ENCODE results near the gene NRROS. TPM values are rescaled to one million over a fixed set of nuclear protein-coding genes. Genes with fewer than 3 reads are reported as not detected.
A peak's percentile ranks its signal among the peaks of the same experiment; 100 is the strongest.

The NRROS gene
- total RNA-seq, 6 experiments from 2014 or later, result 1.2 to 4.0 (median 2.1) TPM

DNA sequence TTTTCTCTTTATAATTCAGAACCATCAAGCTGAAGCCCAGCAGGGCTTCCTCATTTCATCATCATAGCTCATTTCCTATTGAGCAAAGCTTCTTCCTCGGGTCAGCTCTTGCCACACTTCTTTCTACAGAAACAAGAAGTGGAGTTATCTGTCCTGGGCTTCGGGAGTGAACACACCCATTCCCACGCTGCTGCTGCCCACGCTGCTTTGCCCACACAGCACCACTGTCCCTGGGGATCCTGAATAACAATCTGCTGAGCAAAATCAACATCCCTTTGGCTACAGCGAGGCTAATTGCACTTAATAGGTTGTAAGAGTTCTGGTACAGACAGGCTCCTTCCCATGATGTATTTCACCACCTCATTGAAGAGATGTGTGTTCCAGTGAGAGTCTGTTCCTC is 48.9 kb downstream of the NRROS start:
- Histone ChIP-seq H3K4me1 (peaks cover 0 to 7% (median 0%) of the 10 kb centered on the region in 4 donors), H3K27ac (no peak overlapping the region), H3K27me3 (no peaks in the 10 kb centered on the region), H3K9me3 (no peaks in the 10 kb centered on the region), H3K4me3 (no peak overlapping the region), H3K36me3 (no peaks in the 10 kb centered on the region)
- TF ChIP-seq, protein P1, sequence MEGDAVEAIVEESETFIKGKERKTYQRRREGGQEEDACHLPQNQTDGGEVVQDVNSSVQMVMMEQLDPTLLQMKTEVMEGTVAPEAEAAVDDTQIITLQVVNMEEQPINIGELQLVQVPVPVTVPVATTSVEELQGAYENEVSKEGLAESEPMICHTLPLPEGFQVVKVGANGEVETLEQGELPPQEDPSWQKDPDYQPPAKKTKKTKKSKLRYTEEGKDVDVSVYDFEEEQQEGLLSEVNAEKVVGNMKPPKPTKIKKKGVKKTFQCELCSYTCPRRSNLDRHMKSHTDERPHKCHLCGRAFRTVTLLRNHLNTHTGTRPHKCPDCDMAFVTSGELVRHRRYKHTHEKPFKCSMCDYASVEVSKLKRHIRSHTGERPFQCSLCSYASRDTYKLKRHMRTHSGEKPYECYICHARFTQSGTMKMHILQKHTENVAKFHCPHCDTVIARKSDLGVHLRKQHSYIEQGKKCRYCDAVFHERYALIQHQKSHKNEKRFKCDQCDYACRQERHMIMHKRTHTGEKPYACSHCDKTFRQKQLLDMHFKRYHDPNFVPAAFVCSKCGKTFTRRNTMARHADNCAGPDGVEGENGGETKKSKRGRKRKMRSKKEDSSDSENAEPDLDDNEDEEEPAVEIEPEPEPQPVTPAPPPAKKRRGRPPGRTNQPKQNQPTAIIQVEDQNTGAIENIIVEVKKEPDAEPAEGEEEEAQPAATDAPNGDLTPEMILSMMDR (IDR thresholded peaks at IDR 0.05), result no peak
- no peak for TF ChIP-seq POLR2A (IDR thresholded peaks at IDR 0.05)
- WGBS (ENCODE audit: insufficient coverage, low coverage, low lambda C conversion rate, missing lambda C conversion rate), result 49% methylated on average over 5 of the region's 5 CpGs
- DNase-seq (peak; percentile 40 to 62 (median 56)), ATAC-seq (peak; percentile 57 to 74 (median 71))
- intact Hi-C loops (cut with DNase I), result loop anchor here in 1 of 2 donors (5.0 kb wide), 1 partner anchor 76 kb away; no protein-coding TSS in a partner anchor

DNA sequence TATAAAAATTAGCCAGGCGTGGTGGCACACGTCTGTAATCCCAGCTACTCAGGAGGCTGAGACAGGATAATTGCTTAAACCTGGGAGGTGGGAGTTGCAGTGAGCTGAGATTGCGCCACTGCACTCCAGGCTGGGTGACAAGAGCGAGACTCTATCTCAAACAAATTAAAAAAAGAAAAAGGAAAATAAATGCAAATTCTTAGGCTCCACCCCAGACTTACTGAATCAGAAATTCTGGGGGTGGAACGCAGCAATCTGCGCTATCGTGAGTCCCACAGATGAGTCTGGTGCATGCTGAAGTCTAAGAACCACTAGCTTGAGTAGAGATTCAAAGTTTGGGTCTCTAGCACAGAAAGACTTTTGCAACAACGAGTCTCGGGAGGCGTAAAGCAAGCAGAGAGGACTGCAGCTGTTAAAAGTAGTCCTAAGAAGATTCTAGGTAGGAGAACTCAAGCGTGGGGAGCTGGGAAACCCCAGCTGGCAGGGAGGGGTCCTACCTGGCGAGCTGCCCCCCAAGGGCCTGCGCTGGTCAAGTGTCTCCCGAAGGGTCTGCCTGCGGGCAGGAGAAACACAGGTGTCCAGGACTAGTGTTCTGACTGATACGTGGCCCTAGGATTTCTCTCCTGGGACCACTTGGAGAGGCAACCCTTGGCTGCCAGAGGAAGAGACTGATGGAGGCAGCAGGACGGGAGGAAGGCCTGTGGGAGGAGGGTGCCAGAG is 50.6 kb downstream of the NRROS start:
- Histone ChIP-seq H3K27me3 (no peaks in the 10 kb centered on the region), H3K4me1 (peaks cover 0 to 1% (median 0%) of the 10 kb centered on the region in 4 donors), H3K36me3 (no peaks in the 10 kb centered on the region), H3K9me3 (no peaks in the 10 kb centered on the region), H3K27ac (no peak overlapping the region), H3K4me3 (no peak overlapping the region)
- 79% methylated on average over 15 of the region's 17 CpGs for WGBS (ENCODE audit: insufficient coverage, low coverage, low lambda C conversion rate, missing lambda C conversion rate)
- ATAC-seq (no peak), DNase-seq (no peak)
- TF ChIP-seq, protein P1 (IDR thresholded peaks at IDR 0.05), result no peak
- TF ChIP-seq POLR2A (IDR thresholded peaks at IDR 0.05), result no peak
- intact Hi-C loops (cut with DNase I), result loop anchor here in 1 of 2 donors (5.0 kb wide), 1 partner anchor 78 kb away; no protein-coding TSS in a partner anchor

DNA sequence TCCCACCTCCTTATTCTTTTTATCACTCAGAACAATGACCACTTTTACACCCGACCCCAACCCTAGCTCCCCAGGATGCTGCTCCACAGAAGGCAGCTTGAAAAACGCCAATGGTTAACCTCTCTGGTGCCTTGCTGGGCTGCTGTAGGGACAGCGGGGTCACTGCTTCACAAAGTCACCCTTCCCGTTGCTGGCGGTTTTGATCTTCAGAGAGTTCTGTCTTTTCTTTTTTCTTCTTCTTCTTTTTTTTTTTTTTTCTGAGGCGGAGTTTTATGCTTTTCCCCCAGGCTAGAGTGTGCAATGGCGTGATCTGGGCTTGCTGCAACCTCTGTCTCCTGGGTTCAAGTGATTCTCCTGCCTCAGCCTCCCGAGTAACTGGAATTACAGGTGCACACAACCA is 51.9 kb downstream of the NRROS start:
- intact Hi-C loops (cut with DNase I), result no loop called here
- H3K9me3 ChIP-seq, result no peaks in the 10 kb centered on the region
- 35% methylated on average over 8 of the region's 8 CpGs for WGBS (ENCODE audit: insufficient coverage, low coverage, low lambda C conversion rate, missing lambda C conversion rate)
- H3K4me1 ChIP-seq, result no peaks in the 10 kb centered on the region
- ATAC-seq (no peak), DNase-seq (no peak)
- H3K4me3 ChIP-seq, result no peak overlapping the region
- TF ChIP-seq, protein P1 (IDR thresholded peaks at IDR 0.05), result no peak
- no peak for TF ChIP-seq POLR2A (IDR thresholded peaks at IDR 0.05)
- H3K27me3 ChIP-seq, result no peaks in the 10 kb centered on the region
- no peaks in the 10 kb centered on the region for H3K36me3 ChIP-seq
- H3K27ac ChIP-seq, result no peak overlapping the region

DNA sequence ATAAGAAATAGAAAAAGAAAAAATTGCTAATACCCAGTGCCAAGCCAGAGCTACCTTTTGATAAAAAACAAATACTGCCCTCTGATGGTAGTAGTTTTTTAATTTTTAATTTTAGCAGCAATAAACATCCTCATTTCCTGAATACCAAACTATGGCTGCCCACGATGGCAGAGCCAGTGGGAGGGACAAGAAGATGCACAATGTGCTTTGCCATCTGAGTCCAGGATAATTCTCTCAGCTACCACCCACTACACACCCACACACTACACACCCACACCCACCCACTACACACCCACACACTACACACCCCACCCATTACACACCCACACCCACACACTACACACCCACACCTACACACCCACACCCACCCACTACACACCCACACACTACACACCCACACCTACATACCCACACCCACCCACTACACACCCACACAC is 54.7 kb downstream of the NRROS start:
- intact Hi-C loops (cut with DNase I), result no loop called here
- Histone ChIP-seq H3K27me3 (no peaks in the 10 kb centered on the region), H3K9me3 (no peaks in the 10 kb centered on the region), H3K36me3 (no peaks in the 10 kb centered on the region), H3K4me1 (no peaks in the 10 kb centered on the region), H3K27ac (no peak overlapping the region), H3K4me3 (no peak overlapping the region)
- ATAC-seq (no peak), DNase-seq (no peak)
- 6% methylated on average over 1 of the region's 1 CpG for WGBS (ENCODE audit: insufficient coverage, low coverage, low lambda C conversion rate, missing lambda C conversion rate)
- TF ChIP-seq, protein P1 (IDR thresholded peaks at IDR 0.05), result peak in 2 of 4 donors; percentile 9 to 10
- no peak for TF ChIP-seq POLR2A (IDR thresholded peaks at IDR 0.05)
